ENCODE data around the gene EHD4.

EHD4 gene

GRCh38 chr15:41896566-41896965 is 75.8 kb downstream of the EHD4 start:
- Histone ChIP-seq H3K9ac (no peak overlapping the region), H3K27me3 (ENCODE audit: insufficient read depth, low read depth) (no peaks in the 10 kb centered on the region), H3K4me2 (no peak overlapping the region), H3K36me3 (ENCODE audit: insufficient read depth) (no peaks in the 10 kb centered on the region), H3K79me2 (ENCODE audit: insufficient read depth, low read depth) (no peaks in the 10 kb centered on the region), H3K27ac (no peak overlapping the region), H4K20me1 (ENCODE audit: insufficient read depth) (no peaks in the 10 kb centered on the region), H3K4me3 (IDR thresholded peaks at IDR 0.05; ENCODE audit: insufficient read depth, low read depth, low read length) (no peak overlapping the region), H2AFZ (ENCODE audit: low read depth) (no peak overlapping the region), H3K4me1 (ENCODE audit: low read depth, poor library complexity, severe bottlenecking) (no peaks in the 10 kb centered on the region)
- no peak for TF ChIP-seq CTCF (conservative IDR thresholded peaks at IDR 0.05; ENCODE audit: low read depth, low read length)

- no peak overlapping the region for H3K4me3 ChIP-seq (IDR thresholded peaks at IDR 0.05; ENCODE audit: insufficient read depth, low read depth, low read length)
- H3K36me3 ChIP-seq (ENCODE audit: insufficient read depth): no peaks in the 10 kb centered on the region
- no peaks in the 10 kb centered on the region for H3K4me1 ChIP-seq (ENCODE audit: low read depth, poor library complexity, severe bottlenecking)
- no peak for TF ChIP-seq CTCF (conservative IDR thresholded peaks at IDR 0.05; ENCODE audit: low read depth, low read length)
- no peak overlapping the region for H3K27ac ChIP-seq
- no peak overlapping the region for H3K4me2 ChIP-seq
- no peak overlapping the region for H3K9ac ChIP-seq
- H3K27me3 ChIP-seq (ENCODE audit: insufficient read depth, low read depth): no peaks in the 10 kb centered on the region
- H3K79me2 ChIP-seq (ENCODE audit: insufficient read depth, low read depth): no peaks in the 10 kb centered on the region
- H4K20me1 ChIP-seq (ENCODE audit: insufficient read depth): no peaks in the 10 kb centered on the region
- no peak overlapping the region for H2AFZ ChIP-seq (ENCODE audit: low read depth)
Observed at GRCh38 chr15:41895957-41896356, 76.4 kb downstream of the EHD4 start.

GRCh38 chr15:41895491-41895890 is 76.9 kb downstream of the EHD4 start:
- no peaks in the 10 kb centered on the region for H4K20me1 ChIP-seq (ENCODE audit: insufficient read depth)
- H3K4me1 ChIP-seq (ENCODE audit: low read depth, poor library complexity, severe bottlenecking): no peaks in the 10 kb centered on the region
- no peak overlapping the region for H3K4me2 ChIP-seq
- no peaks in the 10 kb centered on the region for H3K79me2 ChIP-seq (ENCODE audit: insufficient read depth, low read depth)
- H3K27me3 ChIP-seq (ENCODE audit: insufficient read depth, low read depth): no peaks in the 10 kb centered on the region
- H3K27ac ChIP-seq: no peak overlapping the region
- no peaks in the 10 kb centered on the region for H3K36me3 ChIP-seq (ENCODE audit: insufficient read depth)
- no peak for TF ChIP-seq CTCF (conservative IDR thresholded peaks at IDR 0.05; ENCODE audit: low read depth, low read length)
- H3K9ac ChIP-seq: no peak overlapping the region
- no peak overlapping the region for H2AFZ ChIP-seq (ENCODE audit: low read depth)
- no peak overlapping the region for H3K4me3 ChIP-seq (IDR thresholded peaks at IDR 0.05; ENCODE audit: insufficient read depth, low read depth, low read length)

GRCh38 chr15:41894791-41895463 is 77.4 kb downstream of the EHD4 start:
- no peak for TF ChIP-seq CTCF (conservative IDR thresholded peaks at IDR 0.05; ENCODE audit: low read depth, low read length)
- H3K4me1 ChIP-seq (ENCODE audit: low read depth, poor library complexity, severe bottlenecking): no peaks in the 10 kb centered on the region
- no peaks in the 10 kb centered on the region for H4K20me1 ChIP-seq (ENCODE audit: insufficient read depth)
- no peak overlapping the region for H3K9ac ChIP-seq
- no peaks in the 10 kb centered on the region for H3K36me3 ChIP-seq (ENCODE audit: insufficient read depth)
- no peak overlapping the region for H3K4me3 ChIP-seq (IDR thresholded peaks at IDR 0.05; ENCODE audit: insufficient read depth, low read depth, low read length)
- no peak overlapping the region for H3K4me2 ChIP-seq
- no peak overlapping the region for H3K27ac ChIP-seq
- H2AFZ ChIP-seq (ENCODE audit: low read depth): no peak overlapping the region
- H3K79me2 ChIP-seq (ENCODE audit: insufficient read depth, low read depth): no peaks in the 10 kb centered on the region
- H3K27me3 ChIP-seq (ENCODE audit: insufficient read depth, low read depth): no peaks in the 10 kb centered on the region

Measured in KMS-11 (cell line).